Stomach (tissue), 4 donors: Measurements from ENCODE around the gene CXCL14.

Experiments
- CTCF ChIP-seq, 7 experiments: fragments of 450-650 bp in 4 of 7; fragments of 200-600 bp in 3 of 7; sonication (generic) in 3 of 7; IDR thresholded peaks; one replicate each; pipeline ENCODE4 v1.5.1; 2016 to 2019; ENCODE audit warnings: antibody characterized with exemption in 7 of 7, control low read depth in 2 of 7, mild to moderate bottlenecking in 1 of 7
- EP300 ChIP-seq: sonication (generic); formaldehyde crosslinking; IDR thresholded peaks from one replicate; pipeline ENCODE4 v1.6.1; 2017; ENCODE audit warnings: antibody characterized with exemption

- TF ChIP-seq CTCF (IDR thresholded peaks at IDR 0.05) (no peak), EP300 (no peak)
These were observed 20.8 kb upstream of the CXCL14 start for GRCh38 chr5:135599421-135600151.
